Left renal pelvis (tissue), 4 donors: Measurements from ENCODE around the gene SERTM1. TPM values are rescaled to one million over a fixed set of nuclear protein-coding genes. Genes with fewer than 3 reads are reported as not detected.
A peak's percentile ranks its signal among the peaks of the same experiment; 100 is the strongest.

Experiments
- DNase-seq, 4 donors: peaks; one replicate each; pipeline ENCODE4 v3.0.0-alpha.2; 2013; ENCODE audit warnings: low read depth in 4 of 4, low spot score in 3 of 4
- polyA plus RNA-seq, 4 donors: library from polyadenylated mRNA; unstranded; fragments of 120-200 nt; gene quantifications; one replicate each; pipeline ENCODE4 v1.2.1, GENCODE V29; 2013; ENCODE audit not compliant: insufficient read length in 4 of 4

The SERTM1 gene
- polyA plus RNA-seq, result 1 to 10 TPM in 1 of 4 donors, under 1 TPM in 3; 0.23 to 2.9 (median 0.85) TPM

- peak in 2 of 4 donors; percentile 21 to 24 for DNase-seq
Measured at GRCh38 chr13:36673838-36674326, at the start of gene SERTM1. SERTM1 (plus strand) TSS chr13:36674020; CDS start chr13:36695079, 21,059 bp downstream.

GRCh38 chr13:36628377-36629056, 45.3 kb upstream of the SERTM1 start:
- DNase-seq, result no peak

GRCh38 chr13:36629057-36629385, 44.8 kb upstream of the SERTM1 start:
- DNase-seq, result no peak

GRCh38 chr13:36630181-36630803, 43.5 kb upstream of the SERTM1 start:
- no peak for DNase-seq

- DNase-seq, result no peak
Measured at GRCh38 chr13:36639610-36640009, 34.2 kb upstream of the SERTM1 start.

- no peak for DNase-seq
Measured at GRCh38 chr13:36650611-36651010, 23.2 kb upstream of the SERTM1 start.

GRCh38 chr13:36665630-36666029, 8.2 kb upstream of the SERTM1 start:
- no peak for DNase-seq

GRCh38 chr13:36666477-36667229, 7.2 kb upstream of the SERTM1 start:
- DNase-seq, result no peak

- no peak for DNase-seq
Measured at GRCh38 chr13:36668316-36668715, 5.5 kb upstream of the SERTM1 start.

GRCh38 chr13:36673352-36673751, 468 bp upstream of the SERTM1 start:
- no peak for DNase-seq

- no peak for DNase-seq
Measured at GRCh38 chr13:36674337-36675212, 755 bp downstream of the SERTM1 start.

GRCh38 chr13:36675213-36675536, 1.4 kb downstream of the SERTM1 start:
- no peak for DNase-seq

- no peak for DNase-seq
Measured at GRCh38 chr13:36680913-36681312, 7.1 kb downstream of the SERTM1 start.

GRCh38 chr13:36681894-36682624, 8.2 kb downstream of the SERTM1 start:
- DNase-seq, result no peak

- no peak for DNase-seq
Measured at GRCh38 chr13:36683701-36684100, 9.9 kb downstream of the SERTM1 start.

GRCh38 chr13:36685927-36686326, 12.1 kb downstream of the SERTM1 start:
- DNase-seq, result no peak

- no peak for DNase-seq
Measured at GRCh38 chr13:36696410-36697010, 22.7 kb downstream of the SERTM1 start.

GRCh38 chr13:36700170-36700569, 26.4 kb downstream of the SERTM1 start:
- no peak for DNase-seq

- no peak for DNase-seq
Measured at GRCh38 chr13:36706755-36707154, 32.9 kb downstream of the SERTM1 start.
